ENCODE data around the gene PLCXD3. TPM values are rescaled to one million over a fixed set of nuclear protein-coding genes. Genes with fewer than 3 reads are reported as not detected.

PLCXD3 gene
- total and polyA plus RNA-seq, 2 of the 4 experiments (the other 2 are of a cell fraction): under 0.01 to 0.02 TPM

- no peaks in the 10 kb centered on the region for H3K9me3 ChIP-seq (ENCODE audit: control insufficient read depth, insufficient read depth, low read length)
- no peaks in the 10 kb centered on the region for H3K4me1 ChIP-seq (ENCODE audit: control insufficient read depth, insufficient read depth, low read length)
- no peak for ATAC-seq (ENCODE audit: low read depth)
- DNase-seq: no peak
- in situ Hi-C loops (cut with MboI; ENCODE audit: low sequenced_read_pairs): no loop called here
- no peak overlapping the region for H3K4me3 ChIP-seq (ENCODE audit: insufficient read depth, low read depth, low read length)
- POLR2A ChIA-PET (ENCODE audit: unreplicated experiment): interaction anchor here (0.6 kb wide), 1 partner anchor 360 kb away, joined by 3 read pairs; no protein-coding TSS in a partner anchor
- intact Hi-C loops (cut with micrococcal nuclease): no loop called here
- no peak overlapping the region for H3K23ac ChIP-seq (ENCODE audit: low read depth, low read length)
- H4K5ac ChIP-seq (ENCODE audit: low read depth, low read length): no peak overlapping the region
- H3K9ac ChIP-seq (ENCODE audit: low read depth, low read length): no peak overlapping the region
- no peak overlapping the region for H2BK120ac ChIP-seq (ENCODE audit: low read depth, low read length)
- H3K56ac ChIP-seq (ENCODE audit: extremely low read depth, insufficient read depth, low read length): no peak overlapping the region
- H4K8ac ChIP-seq (ENCODE audit: low read depth in 2 of 2, low read length in 2 of 2): no peak overlapping the region
- dilution Hi-C loops (cut with HindIII; ENCODE audit: low sequenced_read_pairs, unreplicated experiment): no loop called here
- H3K79me1 ChIP-seq (ENCODE audit: low read depth in 1 of 2, low read length in 2 of 2): no peaks in the 10 kb centered on the region
- no peak overlapping the region for H3K4ac ChIP-seq (ENCODE audit: low read depth, low read length)
- H2AK5ac ChIP-seq (ENCODE audit: low read depth, low read length): no peak overlapping the region
- no peaks in the 10 kb centered on the region for H3K27me3 ChIP-seq (ENCODE audit: control insufficient read depth, insufficient read depth, low read length)
- H3K27ac ChIP-seq (ENCODE audit: insufficient read depth, low read length): no peak overlapping the region
- H3K9me1 ChIP-seq (ENCODE audit: insufficient read depth, low read length): no peaks in the 10 kb centered on the region
- H4K20me1 ChIP-seq (ENCODE audit: insufficient read depth, low read length): no peaks in the 10 kb centered on the region
- H3K36me3 ChIP-seq (ENCODE audit: control insufficient read depth, insufficient read depth, low read length): no peaks in the 10 kb centered on the region
- H2BK5ac ChIP-seq (ENCODE audit: low read depth, low read length, poor library complexity, severe bottlenecking): no peak overlapping the region
- no peak overlapping the region for H3K4me2 ChIP-seq (ENCODE audit: low read depth, low read length)
- no TSS peak for BruUV-seq (replicated peaks)
- TF ChIP-seq FOS (IDR thresholded peaks at IDR 0.05; ENCODE audit: low read depth, low read length): no peak
- TF ChIP-seq BHLHE40 (IDR thresholded peaks at IDR 0.05; ENCODE audit: low read depth, low read length): no peak
- no peak for TF ChIP-seq MAFK (IDR thresholded peaks at IDR 0.05; ENCODE audit: low read depth, low read length)
- CTCF ChIA-PET: interaction anchor here (1.9 kb wide), 1 partner anchor 10 kb away, joined by 4 read pairs; no protein-coding TSS in a partner anchor
- no peak overlapping the region for H2AFZ ChIP-seq (replicated peaks; ENCODE audit: low read length, poor library complexity)
- H2AK9ac ChIP-seq (replicated peaks; ENCODE audit: low read depth, low read length, poor library complexity): no peak overlapping the region
- no peak overlapping the region for H4K91ac ChIP-seq (ENCODE audit: insufficient read depth, low read depth, low read length)
- no peak overlapping the region for H2BK15ac ChIP-seq (ENCODE audit: low read depth, low read length)
- H3K18ac ChIP-seq (ENCODE audit: low read depth, low read length): no peak overlapping the region
- no peak overlapping the region for H3K14ac ChIP-seq (replicated peaks; ENCODE audit: low read depth, low read length)
- no CpG with 5 or more reads among the region's 2 CpGs for WGBS, 2 experiments (ENCODE audit: extremely low coverage in 2 of 2, insufficient read length in 1 of 2)
- H2BK20ac ChIP-seq (ENCODE audit: low read depth, low read length): no peak overlapping the region
These were observed 53.3 kb downstream of the PLCXD3 start for GRCh38 chr5:41457094-41457493.

All from IMR-90 (cell line).